ENCODE data around the gene DEFB128.
"Not testable (repeated sequence)": the region's sequence is repeated elsewhere in the genome, so short reads cannot be mapped to it uniquely, and the experiment has no call there.

The DEFB128 gene

GRCh38 chr20:189611-190010 is at the start of gene DEFB128:
Gene DEFB128 (minus strand): TSS chr20:189711. CDS start chr20:189623, 88 bp downstream.
- H3K36me3 Mint-ChIP-seq: no peaks in the 10 kb centered on the region
- peaks cover 19% of the 10 kb centered on the region for H3K27me3 Mint-ChIP-seq
- no peaks in the 10 kb centered on the region for H3K4me1 Mint-ChIP-seq (ENCODE audit: low read depth)
- no peak within 1 kb of the TSS for H3K27ac Mint-ChIP-seq
- peaks cover 6% of the 10 kb centered on the region for H3K9me3 Mint-ChIP-seq (ENCODE audit: low read depth)
- H3K4me3 Mint-ChIP-seq: no peak within 1 kb of the TSS

GRCh38 chr20:237929-238328 is 48.4 kb upstream of the DEFB128 start:
- peaks cover 29% of the 10 kb centered on the region for H3K4me1 Mint-ChIP-seq (ENCODE audit: low read depth)
- peak overlapping the region; percentile 89 for H3K27ac Mint-ChIP-seq
- H3K9me3 Mint-ChIP-seq (ENCODE audit: low read depth): no peaks in the 10 kb centered on the region
- H3K36me3 Mint-ChIP-seq: no peaks in the 10 kb centered on the region
- no peaks in the 10 kb centered on the region for H3K27me3 Mint-ChIP-seq
- H3K4me3 Mint-ChIP-seq: peak overlapping the region; percentile 73

- Mint-ChIP-seq H3K9me3 (ENCODE audit: low read depth) (no peaks in the 10 kb centered on the region), H3K27ac (peak overlapping the region; percentile 89), H3K27me3 (no peaks in the 10 kb centered on the region), H3K4me1 (ENCODE audit: low read depth) (peaks cover 29% of the 10 kb centered on the region), H3K36me3 (no peaks in the 10 kb centered on the region), H3K4me3 (peak overlapping the region; percentile 73)
Measured at GRCh38 chr20:237489-237888, 48.0 kb upstream of the DEFB128 start.

- no peak overlapping the region for H3K4me3 Mint-ChIP-seq
- peaks cover 29% of the 10 kb centered on the region for H3K4me1 Mint-ChIP-seq (ENCODE audit: low read depth)
- no peaks in the 10 kb centered on the region for H3K27me3 Mint-ChIP-seq
- no peaks in the 10 kb centered on the region for H3K36me3 Mint-ChIP-seq
- H3K27ac Mint-ChIP-seq: no peak overlapping the region
- H3K9me3 Mint-ChIP-seq (ENCODE audit: low read depth): no peaks in the 10 kb centered on the region
Measured at GRCh38 chr20:235891-236290, 46.4 kb upstream of the DEFB128 start.

- no peaks in the 10 kb centered on the region for H3K27me3 Mint-ChIP-seq
- H3K36me3 Mint-ChIP-seq: peaks cover 2% of the 10 kb centered on the region
- H3K9me3 Mint-ChIP-seq (ENCODE audit: low read depth): peaks cover 4% of the 10 kb centered on the region
- peak overlapping the region; percentile 51 for H3K27ac Mint-ChIP-seq
- peak overlapping the region; percentile 14 for H3K4me3 Mint-ChIP-seq
- peaks cover 28% of the 10 kb centered on the region for H3K4me1 Mint-ChIP-seq (ENCODE audit: low read depth)
Measured at GRCh38 chr20:227439-228105, 38.1 kb upstream of the DEFB128 start.

- Mint-ChIP-seq H3K4me1 (ENCODE audit: low read depth) (peaks cover 28% of the 10 kb centered on the region), H3K4me3 (peak within 1 kb of the TSS; percentile 14), H3K27ac (peak within 1 kb of the TSS; percentile 70), H3K9me3 (ENCODE audit: low read depth) (peaks cover 4% of the 10 kb centered on the region), H3K36me3 (peaks cover 2% of the 10 kb centered on the region), H3K27me3 (no peaks in the 10 kb centered on the region)
Measured at GRCh38 chr20:226958-227357, 37.4 kb upstream of the DEFB128 start, which contains the start of gene DEFB129. Gene DEFB129 (plus strand): TSS chr20:227258. CDS start chr20:227289, 31 bp downstream.

- not testable (repeated sequence) for H3K27me3 Mint-ChIP-seq; H3K4me3 Mint-ChIP-seq; H3K9me3 Mint-ChIP-seq (ENCODE audit: low read depth); H3K36me3 Mint-ChIP-seq
- H3K4me1 Mint-ChIP-seq (ENCODE audit: low read depth): peaks cover 28% of the 10 kb centered on the region
- H3K27ac Mint-ChIP-seq: peak overlapping the region; percentile 70
Measured at GRCh38 chr20:225879-226278, 36.4 kb upstream of the DEFB128 start.

GRCh38 chr20:221258-221830 is 31.8 kb upstream of the DEFB128 start:
- Mint-ChIP-seq H3K36me3 (peaks cover 7% of the 10 kb centered on the region), H3K4me1 (ENCODE audit: low read depth) (peaks cover 6% of the 10 kb centered on the region), H3K27ac (no peak overlapping the region), H3K27me3 (peaks cover 16% of the 10 kb centered on the region), H3K9me3 (ENCODE audit: low read depth) (peaks cover 4% of the 10 kb centered on the region), H3K4me3 (no peak overlapping the region)

- Mint-ChIP-seq H3K4me3 (no peak overlapping the region), H3K4me1 (ENCODE audit: low read depth) (no peaks in the 10 kb centered on the region), H3K27me3 (peaks cover 17% of the 10 kb centered on the region), H3K27ac (no peak overlapping the region), H3K9me3 (ENCODE audit: low read depth) (no peaks in the 10 kb centered on the region), H3K36me3 (peaks cover 5% of the 10 kb centered on the region)
Measured at GRCh38 chr20:219290-220115, 30.0 kb upstream of the DEFB128 start.

- Mint-ChIP-seq H3K27me3 (peaks cover 17% of the 10 kb centered on the region), H3K9me3 (ENCODE audit: low read depth) (no peaks in the 10 kb centered on the region), H3K36me3 (peaks cover 5% of the 10 kb centered on the region), H3K4me3 (no peak overlapping the region), H3K27ac (no peak overlapping the region), H3K4me1 (ENCODE audit: low read depth) (no peaks in the 10 kb centered on the region)
Measured at GRCh38 chr20:217266-217665, 27.8 kb upstream of the DEFB128 start.

- Mint-ChIP-seq H3K27ac (no peak overlapping the region), H3K4me1 (ENCODE audit: low read depth) (no peaks in the 10 kb centered on the region), H3K27me3 (peaks cover 14% of the 10 kb centered on the region), H3K9me3 (ENCODE audit: low read depth) (no peaks in the 10 kb centered on the region), H3K36me3 (peaks cover 5% of the 10 kb centered on the region), H3K4me3 (no peak overlapping the region)
Measured at GRCh38 chr20:215796-216195, 26.3 kb upstream of the DEFB128 start.

GRCh38 chr20:214383-214782 is 24.9 kb upstream of the DEFB128 start:
- H3K27ac Mint-ChIP-seq: no peak overlapping the region
- H3K9me3 Mint-ChIP-seq (ENCODE audit: low read depth): no peaks in the 10 kb centered on the region
- no peaks in the 10 kb centered on the region for H3K4me1 Mint-ChIP-seq (ENCODE audit: low read depth)

GRCh38 chr20:210809-211502 is 21.4 kb upstream of the DEFB128 start:
- Mint-ChIP-seq H3K4me1 (ENCODE audit: low read depth) (no peaks in the 10 kb centered on the region), H3K27ac (no peak overlapping the region), H3K27me3 (peaks cover 1% of the 10 kb centered on the region), H3K36me3 (no peaks in the 10 kb centered on the region), H3K9me3 (ENCODE audit: low read depth) (no peaks in the 10 kb centered on the region), H3K4me3 (no peak overlapping the region)

More at GRCh38 chr20:214383-214782, 24.9 kb upstream of the DEFB128 start:
- peaks cover 2% of the 10 kb centered on the region for H3K36me3 Mint-ChIP-seq
- H3K27me3 Mint-ChIP-seq: peaks cover 5% of the 10 kb centered on the region
- H3K4me3 Mint-ChIP-seq: no peak overlapping the region

- Mint-ChIP-seq H3K4me1 (ENCODE audit: low read depth) (no peaks in the 10 kb centered on the region), H3K27ac (no peak overlapping the region), H3K4me3 (no peak overlapping the region), H3K36me3 (no peaks in the 10 kb centered on the region), H3K27me3 (no peaks in the 10 kb centered on the region), H3K9me3 (ENCODE audit: low read depth) (no peaks in the 10 kb centered on the region)
Measured at GRCh38 chr20:208942-209566, 19.5 kb upstream of the DEFB128 start.
